Measurements from ENCODE around the gene FBXO45. TPM values are rescaled to one million over a fixed set of nuclear protein-coding genes. Genes with fewer than 3 reads are reported as not detected.

Gene FBXO45
- total and polyA plus RNA-seq, 2 of the 13 experiments (the other 11 are each of a cell fraction or from before 2014, with no cell fraction given) = 7.0 to 12.1 TPM

DNA sequence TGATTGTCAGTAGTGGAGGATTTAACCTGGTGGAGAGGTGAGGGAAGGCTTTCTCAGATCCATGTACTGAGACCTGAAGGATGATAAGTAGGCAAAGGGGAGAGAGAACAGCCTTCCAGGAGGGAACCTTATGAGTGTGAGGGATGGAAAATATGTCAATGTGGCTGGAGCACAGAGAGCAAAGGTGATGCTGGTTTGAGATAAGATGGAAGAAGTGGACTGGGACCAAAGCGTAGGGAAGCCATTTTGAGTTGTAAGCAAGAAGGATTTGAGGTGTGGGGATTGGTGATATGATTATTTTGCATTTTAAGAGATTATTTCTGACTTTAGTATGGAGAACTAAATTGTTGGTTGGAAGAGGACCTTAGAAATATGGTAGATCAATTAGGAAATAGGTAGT lies 3.9 kb downstream of the FBXO45 start:
- ATAC-seq (no peak), DNase-seq (ENCODE audit: low spot score) (no peak), FAIRE-seq (no peak)
- no peak overlapping the region for H3K4me3 ChIP-seq (replicated peaks in 1 of 3; ENCODE audit: insufficient read depth in 1 of 3, low read depth in 2 of 3, low read length in 3 of 3)
- no TSS peak for BruUV-seq (replicated peaks)
- peaks cover 33% of the 10 kb centered on the region for H3K4me1 ChIP-seq (ENCODE audit: insufficient read depth, low read length)
- H3K27me3 ChIP-seq (ENCODE audit: control insufficient read depth in 1 of 2, insufficient read depth in 2 of 2, low read length in 2 of 2) = peaks cover 0 to 3% of the 10 kb centered on the region in 2 experiments; a peak in 1 of 5 replicates
- H3K79me2 ChIP-seq (ENCODE audit: insufficient read depth, low read length) = peaks cover 67% of the 10 kb centered on the region
- ChIA-PET CTCF (ENCODE audit: low intra/inter-chr PET ratio, low total read pairs) (no interaction called here), POLR2A (no interaction called here)
- in situ Hi-C loops (cut with HindIII; ENCODE audit: extremely low pct_ligation_motif_present, low pct_unique_long_range_greater_than_20kb) = no loop called here
- TF ChIP-seq TCF12 (IDR thresholded peaks at IDR 0.05) (no peak), TCF12 (CRISPR knock-in tag; IDR thresholded peaks at IDR 0.05) (no peak), YY1 (IDR thresholded peaks at IDR 0.05; ENCODE audit: insufficient read depth, insufficient replicate concordance, low read depth, low read length) (no peak)
- no peaks in the 10 kb centered on the region for H4K20me1 ChIP-seq (ENCODE audit: insufficient read depth, low read length)
- H2AFZ ChIP-seq (ENCODE audit: low read length) = no peak overlapping the region
- no peak overlapping the region for H3K27ac ChIP-seq (ENCODE audit: extremely low read length, insufficient read depth, low read length)
- 42% methylated on average over 1 of the region's 1 CpG for WGBS (ENCODE audit: low lambda C conversion rate)
- no peak overlapping the region for H3K9ac ChIP-seq (ENCODE audit: insufficient read depth, low read depth, low read length)
- peaks cover 0 to 1% of the 10 kb centered on the region in 2 experiments; a peak in 2 of 5 replicates for H3K36me3 ChIP-seq (replicated peaks in 1 of 2; ENCODE audit: control insufficient read depth in 1 of 2, insufficient read depth in 2 of 2, low read length in 2 of 2)
- no peaks in the 10 kb centered on the region for H3K9me3 ChIP-seq (ENCODE audit: low read length)
- intact Hi-C loops (cut with micrococcal nuclease; ENCODE audit: unreplicated experiment) = no loop called here
- H3K4me2 ChIP-seq (ENCODE audit: low read depth, low read length) = peak overlapping the region; percentile 29; the same call in 1 of the 2 replicates

DNA sequence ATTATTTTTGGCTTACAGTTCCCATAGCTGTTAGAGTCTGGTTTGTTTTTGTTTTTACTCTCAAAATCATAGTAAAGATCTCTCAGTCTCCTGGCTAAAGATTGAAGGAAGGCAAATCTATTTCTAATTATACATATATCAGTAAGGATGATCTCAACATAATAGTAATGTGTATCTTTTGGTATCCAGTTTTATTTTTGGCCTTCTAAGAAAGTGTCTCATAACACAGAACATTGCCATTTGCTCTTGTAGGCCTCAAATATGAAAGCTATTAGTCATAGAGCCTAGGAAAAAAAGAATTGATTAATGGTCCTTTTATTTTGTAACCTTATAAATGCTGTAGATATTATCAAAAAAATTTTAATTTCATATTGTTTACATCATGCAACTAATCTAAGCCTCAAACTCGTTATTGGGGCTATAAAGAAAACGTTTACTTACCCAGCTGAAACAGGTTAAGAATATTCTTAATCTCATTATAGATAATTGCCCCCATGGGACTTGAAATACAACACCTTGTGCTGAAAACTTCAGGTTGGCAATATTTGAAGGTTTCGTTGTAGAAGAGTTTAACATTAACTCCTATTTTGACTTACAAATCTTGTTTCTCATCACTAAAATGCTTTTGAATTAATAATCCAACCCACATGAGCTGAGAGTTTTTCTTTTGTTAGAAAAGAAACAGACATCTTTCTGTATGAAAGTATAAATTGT lies 16.7 kb downstream of the FBXO45 start:
- intact Hi-C loops (cut with micrococcal nuclease; ENCODE audit: unreplicated experiment) (no loop called here), in situ Hi-C loops (cut with HindIII; ENCODE audit: extremely low pct_ligation_motif_present, low pct_unique_long_range_greater_than_20kb) (no loop called here)
- ChIA-PET CTCF (ENCODE audit: low intra/inter-chr PET ratio, low total read pairs) (no interaction called here), POLR2A (no interaction called here)
- no peaks in the 10 kb centered on the region for H4K20me1 ChIP-seq (ENCODE audit: insufficient read depth, low read length)
- no peak for DNase-seq (ENCODE audit: low spot score)
- no peak for ATAC-seq
- no peak overlapping the region for H3K27ac ChIP-seq (ENCODE audit: extremely low read length, insufficient read depth, low read length)
- H3K79me2 ChIP-seq (ENCODE audit: insufficient read depth, low read length) = no peaks in the 10 kb centered on the region
- no peaks in the 10 kb centered on the region for H3K9me3 ChIP-seq (ENCODE audit: low read length)
- no peaks in the 10 kb centered on the region for H3K27me3 ChIP-seq (ENCODE audit: control insufficient read depth in 1 of 2, insufficient read depth in 2 of 2, low read length in 2 of 2)
- 97% methylated on average over 3 of the region's 3 CpGs for WGBS (ENCODE audit: low lambda C conversion rate)
- TF ChIP-seq, protein P1, sequence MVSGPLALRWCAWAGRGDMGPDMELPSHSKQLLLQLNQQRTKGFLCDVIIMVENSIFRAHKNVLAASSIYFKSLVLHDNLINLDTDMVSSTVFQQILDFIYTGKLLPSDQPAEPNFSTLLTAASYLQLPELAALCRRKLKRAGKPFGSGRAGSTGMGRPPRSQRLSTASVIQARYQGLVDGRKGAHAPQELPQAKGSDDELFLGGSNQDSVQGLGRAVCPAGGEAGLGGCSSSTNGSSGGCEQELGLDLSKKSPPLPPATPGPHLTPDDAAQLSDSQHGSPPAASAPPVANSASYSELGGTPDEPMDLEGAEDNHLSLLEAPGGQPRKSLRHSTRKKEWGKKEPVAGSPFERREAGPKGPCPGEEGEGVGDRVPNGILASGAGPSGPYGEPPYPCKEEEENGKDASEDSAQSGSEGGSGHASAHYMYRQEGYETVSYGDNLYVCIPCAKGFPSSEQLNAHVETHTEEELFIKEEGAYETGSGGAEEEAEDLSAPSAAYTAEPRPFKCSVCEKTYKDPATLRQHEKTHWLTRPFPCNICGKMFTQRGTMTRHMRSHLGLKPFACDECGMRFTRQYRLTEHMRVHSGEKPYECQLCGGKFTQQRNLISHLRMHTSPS (CRISPR knock-in tag; IDR thresholded peaks at IDR 0.05; ENCODE audit: low read depth) = no peak
- TF ChIP-seq EHMT2 (IDR thresholded peaks at IDR 0.05; ENCODE audit: borderline replicate concordance, low read depth, low read length) = no peak
- no peak for TF ChIP-seq ELF4 (CRISPR knock-in tag; IDR thresholded peaks at IDR 0.05; ENCODE audit: borderline replicate concordance)
- TF ChIP-seq TP53 (CRISPR knock-in tag; conservative IDR thresholded peaks at IDR 0.05) = no peak
- no peak for TF ChIP-seq JARID2 (CRISPR knock-in tag; IDR thresholded peaks at IDR 0.05; ENCODE audit: insufficient replicate concordance)
- TF ChIP-seq, protein P2, sequence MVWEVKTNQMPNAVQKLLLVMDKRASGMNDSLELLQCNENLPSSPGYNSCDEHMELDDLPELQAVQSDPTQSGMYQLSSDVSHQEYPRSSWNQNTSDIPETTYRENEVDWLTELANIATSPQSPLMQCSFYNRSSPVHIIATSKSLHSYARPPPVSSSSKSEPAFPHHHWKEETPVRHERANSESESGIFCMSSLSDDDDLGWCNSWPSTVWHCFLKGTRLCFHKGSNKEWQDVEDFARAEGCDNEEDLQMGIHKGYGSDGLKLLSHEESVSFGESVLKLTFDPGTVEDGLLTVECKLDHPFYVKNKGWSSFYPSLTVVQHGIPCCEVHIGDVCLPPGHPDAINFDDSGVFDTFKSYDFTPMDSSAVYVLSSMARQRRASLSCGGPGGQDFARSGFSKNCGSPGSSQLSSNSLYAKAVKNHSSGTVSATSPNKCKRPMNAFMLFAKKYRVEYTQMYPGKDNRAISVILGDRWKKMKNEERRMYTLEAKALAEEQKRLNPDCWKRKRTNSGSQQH (CRISPR knock-in tag; IDR thresholded peaks at IDR 0.05; ENCODE audit: low read depth) = no peak
- no peak for TF ChIP-seq MBD4 (IDR thresholded peaks at IDR 0.05; ENCODE audit: borderline replicate concordance, low read length)
- no peak overlapping the region for H2AFZ ChIP-seq (ENCODE audit: low read length)
- H3K4me3 ChIP-seq (replicated peaks in 1 of 3; ENCODE audit: insufficient read depth in 1 of 3, low read depth in 2 of 3, low read length in 3 of 3) = no peak overlapping the region
- H3K36me3 ChIP-seq (replicated peaks in 1 of 2; ENCODE audit: control insufficient read depth in 1 of 2, insufficient read depth in 2 of 2, low read length in 2 of 2) = peaks cover 3 to 30% of the 10 kb centered on the region in 2 experiments
- BruUV-seq (replicated peaks) = no TSS peak
- H3K4me1 ChIP-seq (ENCODE audit: insufficient read depth, low read length) = no peaks in the 10 kb centered on the region
- H3K9ac ChIP-seq (ENCODE audit: insufficient read depth, low read depth, low read length) = no peak overlapping the region
- no peak for FAIRE-seq
- H3K4me2 ChIP-seq (ENCODE audit: low read depth, low read length) = no peak overlapping the region
